Measurements from ENCODE around the gene MYO3B. TPM values are rescaled to one million over a fixed set of nuclear protein-coding genes. Genes with fewer than 3 reads are reported as not detected.

Gene MYO3B
- total RNA-seq, 2 experiments from 2014 or later, result not detected

GRCh38 chr2:170155723-170156253 is 22.2 kb upstream of the MYO3B start:
- DNase-seq (ENCODE audit: low spot score), result no peak

GRCh38 chr2:170156592-170156991 is 21.4 kb upstream of the MYO3B start:
- ChIA-PET CTCF (ENCODE audit: unreplicated experiment) (no interaction called here), POLR2A (no interaction called here)
- Histone ChIP-seq H3K79me2 (ENCODE audit: insufficient read depth, low read depth, low read length) (no peaks in the 10 kb centered on the region), H4K20me1 (ENCODE audit: insufficient read depth, low read length) (no peaks in the 10 kb centered on the region), H3K36me3 (ENCODE audit: insufficient read depth, low read length) (no peaks in the 10 kb centered on the region), H3K4me1 (ENCODE audit: insufficient read depth, low read length, poor library complexity, severe bottlenecking) (no peaks in the 10 kb centered on the region), H3K9me3 (ENCODE audit: low read length) (no peaks in the 10 kb centered on the region), H3K4me2 (ENCODE audit: low read length) (no peak overlapping the region), H3K27ac (ENCODE audit: low read depth, low read length, poor library complexity, severe bottlenecking) (no peak overlapping the region), H3K9me2 (ENCODE audit: insufficient read depth, low read length) (no peaks in the 10 kb centered on the region), H3K4me3 (ENCODE audit: low read depth, low read length, poor library complexity, severe bottlenecking) (no peak overlapping the region), H2AFZ (ENCODE audit: low read length) (no peak overlapping the region)
- BruUV-seq (replicated peaks), result no TSS peak
- DNase-seq (ENCODE audit: low spot score), result no peak
- intact Hi-C loops (cut with micrococcal nuclease; ENCODE audit: unreplicated experiment), result no loop called here
- TF ChIP-seq, protein P1, sequence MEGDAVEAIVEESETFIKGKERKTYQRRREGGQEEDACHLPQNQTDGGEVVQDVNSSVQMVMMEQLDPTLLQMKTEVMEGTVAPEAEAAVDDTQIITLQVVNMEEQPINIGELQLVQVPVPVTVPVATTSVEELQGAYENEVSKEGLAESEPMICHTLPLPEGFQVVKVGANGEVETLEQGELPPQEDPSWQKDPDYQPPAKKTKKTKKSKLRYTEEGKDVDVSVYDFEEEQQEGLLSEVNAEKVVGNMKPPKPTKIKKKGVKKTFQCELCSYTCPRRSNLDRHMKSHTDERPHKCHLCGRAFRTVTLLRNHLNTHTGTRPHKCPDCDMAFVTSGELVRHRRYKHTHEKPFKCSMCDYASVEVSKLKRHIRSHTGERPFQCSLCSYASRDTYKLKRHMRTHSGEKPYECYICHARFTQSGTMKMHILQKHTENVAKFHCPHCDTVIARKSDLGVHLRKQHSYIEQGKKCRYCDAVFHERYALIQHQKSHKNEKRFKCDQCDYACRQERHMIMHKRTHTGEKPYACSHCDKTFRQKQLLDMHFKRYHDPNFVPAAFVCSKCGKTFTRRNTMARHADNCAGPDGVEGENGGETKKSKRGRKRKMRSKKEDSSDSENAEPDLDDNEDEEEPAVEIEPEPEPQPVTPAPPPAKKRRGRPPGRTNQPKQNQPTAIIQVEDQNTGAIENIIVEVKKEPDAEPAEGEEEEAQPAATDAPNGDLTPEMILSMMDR (conservative IDR thresholded peaks at IDR 0.05; ENCODE audit: low read length), result no peak
- TF ChIP-seq EZH2phosphoT487 (IDR thresholded peaks at IDR 0.05; ENCODE audit: borderline replicate concordance, low read depth, low read length), result no peak

More at GRCh38 chr2:170155723-170156253, 22.2 kb upstream of the MYO3B start:
- no peak overlapping the region for H3K27ac ChIP-seq (ENCODE audit: low read depth, low read length, poor library complexity, severe bottlenecking)
- no peaks in the 10 kb centered on the region for H3K4me1 ChIP-seq (ENCODE audit: insufficient read depth, low read length, poor library complexity, severe bottlenecking)
- no peak overlapping the region for H3K4me2 ChIP-seq (ENCODE audit: low read length)
- no peak overlapping the region for H2AFZ ChIP-seq (ENCODE audit: low read length)
- H3K9me3 ChIP-seq (ENCODE audit: low read length), result no peaks in the 10 kb centered on the region
- no peak for TF ChIP-seq EZH2phosphoT487 (IDR thresholded peaks at IDR 0.05; ENCODE audit: borderline replicate concordance, low read depth, low read length)
- H3K36me3 ChIP-seq (ENCODE audit: insufficient read depth, low read length), result no peaks in the 10 kb centered on the region
- CTCF ChIA-PET (ENCODE audit: unreplicated experiment), result no interaction called here
- POLR2A ChIA-PET, result interaction anchor here (1.0 kb wide), 1 partner anchor 10 kb away, joined by 3 read pairs; no protein-coding TSS in a partner anchor
- no peaks in the 10 kb centered on the region for H3K9me2 ChIP-seq (ENCODE audit: insufficient read depth, low read length)
- no peaks in the 10 kb centered on the region for H4K20me1 ChIP-seq (ENCODE audit: insufficient read depth, low read length)
- intact Hi-C loops (cut with micrococcal nuclease; ENCODE audit: unreplicated experiment), result no loop called here
- no peak overlapping the region for H3K4me3 ChIP-seq (ENCODE audit: low read depth, low read length, poor library complexity, severe bottlenecking)
- BruUV-seq (replicated peaks), result no TSS peak
- no peaks in the 10 kb centered on the region for H3K79me2 ChIP-seq (ENCODE audit: insufficient read depth, low read depth, low read length)

DNA sequence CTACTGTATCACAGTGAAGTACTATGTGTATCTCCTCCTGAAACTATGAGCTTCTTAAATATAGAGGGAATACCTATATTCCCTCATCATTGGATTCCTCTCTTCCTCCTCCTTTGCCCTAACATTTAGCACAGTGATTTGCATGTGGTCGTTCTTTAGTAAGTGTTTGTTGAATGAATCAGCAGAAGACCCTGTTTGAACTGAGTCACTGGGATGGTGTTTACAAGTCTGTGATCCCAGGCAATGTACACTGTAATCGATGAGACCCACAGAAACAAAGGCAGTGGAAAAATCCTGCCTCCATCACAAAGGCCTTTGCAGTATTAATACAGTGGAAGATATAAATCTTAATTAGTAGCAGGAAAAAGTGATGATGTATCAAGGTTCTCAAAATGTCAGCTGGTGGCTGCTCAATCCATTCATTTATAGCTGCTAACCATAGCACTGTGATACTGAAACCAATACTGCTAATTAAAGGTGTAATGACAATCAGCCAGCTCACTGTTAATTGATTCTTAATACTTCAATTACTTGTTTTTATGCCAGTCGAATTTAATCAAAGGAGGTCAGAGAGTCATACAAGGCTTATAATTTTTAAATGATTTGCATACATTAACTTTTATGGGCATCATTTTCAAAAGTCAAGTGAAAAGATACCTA is 20.8 kb upstream of the MYO3B start:
- Histone ChIP-seq H3K4me3 (ENCODE audit: low read depth, low read length, poor library complexity, severe bottlenecking) (no peak overlapping the region), H3K27ac (ENCODE audit: low read depth, low read length, poor library complexity, severe bottlenecking) (no peak overlapping the region), H4K20me1 (ENCODE audit: insufficient read depth, low read length) (no peaks in the 10 kb centered on the region), H3K4me1 (ENCODE audit: insufficient read depth, low read length, poor library complexity, severe bottlenecking) (no peaks in the 10 kb centered on the region), H3K4me2 (ENCODE audit: low read length) (no peak overlapping the region), H3K36me3 (ENCODE audit: insufficient read depth, low read length) (no peaks in the 10 kb centered on the region), H2AFZ (ENCODE audit: low read length) (no peak overlapping the region), H3K9me3 (ENCODE audit: low read length) (no peaks in the 10 kb centered on the region), H3K79me2 (ENCODE audit: insufficient read depth, low read depth, low read length) (no peaks in the 10 kb centered on the region), H3K9me2 (ENCODE audit: insufficient read depth, low read length) (no peaks in the 10 kb centered on the region)
- no peak for TF ChIP-seq EZH2phosphoT487 (IDR thresholded peaks at IDR 0.05; ENCODE audit: borderline replicate concordance, low read depth, low read length)
- TF ChIP-seq, protein P1 (conservative IDR thresholded peaks at IDR 0.05; ENCODE audit: low read length), result no peak
- DNase-seq (ENCODE audit: low spot score), result no peak
- BruUV-seq (replicated peaks), result no TSS peak
- ChIA-PET POLR2A (no interaction called here), CTCF (ENCODE audit: unreplicated experiment) (no interaction called here)
- intact Hi-C loops (cut with micrococcal nuclease; ENCODE audit: unreplicated experiment), result no loop called here
